GM23338 (cell line): ENCODE results near the gene C1orf141. TPM values are rescaled to one million over a fixed set of nuclear protein-coding genes. Genes with fewer than 3 reads are reported as not detected.

ENCODE experiments used
- ATAC-seq: fragments of 200-7000 bp; cut with Tn5 transposase; 3 replicates; pipeline ENCODE4 v1.9.1; 2020
- DNase-seq: peaks from one replicate; pipeline ENCODE4 v3.0.0-alpha.2; 2015; ENCODE audit warnings: low spot score
- H2AFZ ChIP-seq: fragments of 200-600 bp; sonication (generic); 2 replicates; pipeline ENCODE4 v1.8.0; 2016; ENCODE audit warnings: antibody characterized with exemption, mild to moderate bottlenecking, moderate library complexity
- H3F3A ChIP-seq: fragments of 200-600 bp; sonication (generic); replicated peaks from 2 replicates; pipeline ENCODE4 v1.8.0; 2017; ENCODE audit warnings: antibody characterized with exemption, mixed run types, low read depth
- H3K27ac ChIP-seq: fragments of 200-600 bp; sonication (generic); 2 replicates; pipeline ENCODE4 v1.6.1; 2016; ENCODE audit warnings: low read depth
- H3K27me3 ChIP-seq: fragments of 200-600 bp; sonication (generic); 2 replicates; pipeline ENCODE4 v1.8.0; 2016; ENCODE audit warnings: mild to moderate bottlenecking, mixed run types, moderate library complexity; ENCODE audit not compliant: insufficient read depth
- H3K36me3 ChIP-seq: fragments of 200-600 bp; sonication (generic); 2 replicates; pipeline ENCODE4 v1.8.0; 2016; ENCODE audit warnings: mild to moderate bottlenecking; ENCODE audit not compliant: insufficient read depth
- H3K4me1 ChIP-seq: fragments of 200-600 bp; sonication (generic); 2 replicates; pipeline ENCODE4 v1.8.0; 2016; ENCODE audit warnings: mild to moderate bottlenecking, moderate library complexity; ENCODE audit not compliant: insufficient read depth
- H3K4me2 ChIP-seq: fragments of 200-600 bp; sonication (generic); 2 replicates; pipeline ENCODE4 v1.7.1; 2017; ENCODE audit warnings: mixed run types
- H3K4me3 ChIP-seq: fragments of 200-600 bp; sonication (generic); 2 replicates; pipeline ENCODE4 v1.6.1; 2016; ENCODE audit warnings: mixed run types
- H3K79me2 ChIP-seq: fragments of 200-600 bp; sonication (generic); replicated peaks from 2 replicates; pipeline ENCODE4 v1.8.0; 2017; ENCODE audit warnings: mild to moderate bottlenecking; ENCODE audit not compliant: insufficient read depth
- H3K9me2 ChIP-seq: fragments of 200-600 bp; sonication (generic); 2 replicates; pipeline ENCODE4 v1.8.0; 2017; ENCODE audit not compliant: insufficient read depth
- H4K20me1 ChIP-seq: fragments of 200-600 bp; sonication (generic); replicated peaks from 2 replicates; pipeline ENCODE4 v1.8.0; 2017; ENCODE audit warnings: mild to moderate bottlenecking; ENCODE audit not compliant: insufficient read depth
- H3K27ac Mint-ChIP-seq: 2 replicates; pipeline ENCODE4 v1.8.0; 2020; ENCODE audit warnings: inconsistent platforms, mild to moderate bottlenecking, moderate library complexity, mixed read lengths
- H3K27me3 Mint-ChIP-seq: 3 replicates; pipeline ENCODE4 v1.8.0; 2022; ENCODE audit warnings: low read depth, mild to moderate bottlenecking, moderate library complexity, mixed read lengths, inconsistent platforms; ENCODE audit not compliant: insufficient read depth, poor library complexity
- H3K36me3 Mint-ChIP-seq: 3 replicates; pipeline ENCODE4 v1.8.0; 2021; ENCODE audit warnings: low read depth, mild to moderate bottlenecking, inconsistent platforms, moderate library complexity, mixed read lengths
- H3K4me1 Mint-ChIP-seq: 3 replicates; pipeline ENCODE4 v1.8.0; 2020; ENCODE audit warnings: mild to moderate bottlenecking, inconsistent platforms, mixed read lengths
- H3K4me3 Mint-ChIP-seq: 3 replicates; pipeline ENCODE4 v1.8.0; 2021; ENCODE audit warnings: moderate library complexity, mild to moderate bottlenecking, inconsistent platforms, mixed read lengths
- H3K9me3 Mint-ChIP-seq: 3 replicates; pipeline ENCODE4 v1.8.0; 2020; ENCODE audit warnings: moderate library complexity, mild to moderate bottlenecking, inconsistent platforms, mixed read lengths
- CREB1 ChIP-seq: fragments of 250-450 bp; sonication (Bioruptor Pico); IDR thresholded peaks from 2 replicates; pipeline ENCODE4 v1.5.0; 2020; ENCODE audit warnings: low read depth, mild to moderate bottlenecking, moderate library complexity
- EZH2 ChIP-seq: fragments of 200-600 bp; sonication (generic); IDR thresholded peaks from one replicate; pipeline ENCODE4 v1.8.0; 2017; ENCODE audit warnings: antibody characterized with exemption, mild to moderate bottlenecking, low read depth; ENCODE audit not compliant: unreplicated experiment
- EZH2phosphoT487 ChIP-seq: fragments of 200-600 bp; sonication (generic); IDR thresholded peaks from one replicate; pipeline ENCODE4 v1.8.1; 2018; ENCODE audit warnings: antibody characterized with exemption; ENCODE audit not compliant: unreplicated experiment
- JUNB ChIP-seq: IDR thresholded peaks from one replicate; pipeline ENCODE4 v1.6.1; 2016; ENCODE audit warnings: antibody characterized with exemption; ENCODE audit not compliant: unreplicated experiment
- NANOG ChIP-seq: IDR thresholded peaks from 2 replicates; pipeline ENCODE4 v1.6.1; 2016; ENCODE audit warnings: antibody characterized with exemption, borderline replicate concordance
- POLR2AphosphoS5 ChIP-seq: IDR thresholded peaks from 2 replicates; pipeline ENCODE4 v1.6.1; 2016; ENCODE audit warnings: antibody characterized with exemption, low read depth
- REST ChIP-seq: IDR thresholded peaks from one replicate; pipeline ENCODE4 v1.6.1; 2018; ENCODE audit warnings: antibody characterized with exemption; ENCODE audit not compliant: unreplicated experiment
- STAT1 ChIP-seq: IDR thresholded peaks from one replicate; pipeline ENCODE4 v1.6.1; 2016; ENCODE audit warnings: antibody characterized with exemption; ENCODE audit not compliant: unreplicated experiment
- ZNF114 ChIP-seq: fragments of 250-450 bp; sonication (Bioruptor Pico); IDR thresholded peaks from 2 replicates; pipeline ENCODE4 v1.5.0; 2020; ENCODE audit warnings: mild to moderate bottlenecking, moderate library complexity
- ZNF331 ChIP-seq: fragments of 250-450 bp; sonication (Bioruptor Pico); IDR thresholded peaks from 2 replicates; pipeline ENCODE4 v1.5.0; 2020; ENCODE audit warnings: low read depth, mild to moderate bottlenecking, moderate library complexity
- polyA plus RNA-seq: library from polyadenylated mRNA; unstranded; fragments of >200 nt; fragmentation: Nextera tagmentation; extraction: Ambion mirVana; gene quantifications from 2 replicates; pipeline ENCODE4 v1.2.1, GENCODE V29; 2016
- total RNA-seq: library from RNA; depleted of rRNA; stranded (reverse); fragments of >200 nt; shearing (Covaris generic); gene quantifications from 2 replicates; pipeline ENCODE4 v1.2.3, GENCODE V29; 2014
- TF ChIP-seq, protein P1 (sequence below): IDR thresholded peaks from 2 replicates; pipeline ENCODE4 v1.6.1; 2016; ENCODE audit warnings: antibody characterized with exemption
- TF ChIP-seq, protein P2 (sequence below): fragments of 250-450 bp; sonication (Bioruptor Pico); IDR thresholded peaks from 2 replicates; pipeline ENCODE4 v1.5.0; 2020; ENCODE audit warnings: mild to moderate bottlenecking, moderate library complexity
- TF ChIP-seq, protein P3 (sequence below), 2 experiments: fragments of 200-600 bp in 1 of 2; sonication (generic) in 1 of 2; conservative IDR thresholded peaks; 2 replicates each; pipeline versions ENCODE4 v1.5.1 to v1.6.1; 2016 to 2017; ENCODE audit warnings: antibody characterized with exemption in 2 of 2, low read depth in 2 of 2, mild to moderate bottlenecking in 2 of 2, moderate library complexity in 1 of 2

The C1orf141 gene
- total and polyA plus RNA-seq, 2 experiments from 2014 or later: not detected

DNA sequence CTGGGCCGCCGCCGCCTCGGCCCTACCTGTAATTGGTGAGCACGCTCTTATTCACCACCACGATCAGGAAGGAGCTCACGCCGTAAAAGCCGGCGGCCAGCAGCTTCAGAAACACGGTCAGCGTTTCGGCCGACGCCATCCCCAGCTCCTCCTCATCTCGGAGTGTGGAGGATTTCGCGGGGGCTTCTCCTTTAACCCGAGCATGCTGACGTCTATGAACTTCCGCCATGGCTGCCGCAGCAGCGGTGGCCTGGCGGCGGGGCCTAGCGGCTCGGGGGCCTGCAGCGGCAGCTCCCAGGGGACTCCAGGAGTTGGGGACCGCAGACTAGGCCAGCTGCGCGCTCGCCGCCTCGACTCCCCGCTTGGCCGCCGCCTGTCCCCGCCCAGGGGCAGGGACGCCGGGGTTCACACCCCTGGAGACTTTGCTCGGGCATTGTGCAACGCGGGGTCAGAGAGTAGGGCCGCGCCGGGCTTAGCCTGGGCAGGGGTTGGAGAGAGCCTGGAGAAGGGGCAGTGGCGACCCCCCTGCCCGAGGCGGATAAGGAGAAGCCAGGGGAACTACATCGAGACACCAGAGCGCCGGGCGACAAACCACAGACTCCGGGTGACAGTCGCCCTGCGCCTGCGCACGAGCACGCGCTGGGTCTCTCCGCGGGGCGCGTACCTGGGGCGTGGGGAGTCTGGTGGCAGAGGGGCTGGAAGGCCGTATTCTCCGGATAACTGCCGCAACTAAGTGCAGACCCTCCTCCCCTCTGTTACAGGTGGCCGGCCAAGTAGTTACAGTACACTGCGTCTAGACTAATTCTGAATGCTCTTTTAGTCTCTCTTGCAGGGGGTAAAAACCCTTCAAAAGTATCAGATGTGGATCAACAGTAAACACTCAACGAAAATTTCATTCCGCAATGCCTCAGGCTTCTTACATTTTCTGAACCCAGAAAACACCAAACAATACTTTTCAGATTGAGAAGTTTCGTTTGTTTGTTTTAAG is 80.7 kb downstream of the C1orf141 start, which contains the start of gene SLC35D1:
Gene SLC35D1, minus strand, starts transcription at position 364 of the 988 bp plus-strand sequence. Its CDS starts 135 bp downstream, at position 229.
- H2AFZ ChIP-seq: peak within 1 kb of the TSS; percentile 96
- peak; percentile 90 for DNase-seq
- Mint-ChIP-seq H3K4me3 (peak within 1 kb of the TSS; percentile 81), H3K4me1 (peaks cover 21% of the 10 kb centered on the region), H3K27ac (0 out of 2 replicates have a peak within 1 kb of the TSS, but pooled peaks have one; percentile 73), H3K9me3 (no peaks in the 10 kb centered on the region; the same call in 2 of the 3 replicates), H3K27me3 (no peaks in the 10 kb centered on the region), H3K36me3 (no peaks in the 10 kb centered on the region; the same call in 2 of the 3 replicates)
- H3F3A ChIP-seq: no peaks in the 10 kb centered on the region
- H3K4me2 ChIP-seq: peak within 1 kb of the TSS; percentile 93
- H3K79me2 ChIP-seq: no peaks in the 10 kb centered on the region
- peak; percentile 89 for ATAC-seq
- H3K9me2 ChIP-seq: no peaks in the 10 kb centered on the region
- H3K36me3 ChIP-seq: no peaks in the 10 kb centered on the region
- H3K4me3 ChIP-seq: peak within 1 kb of the TSS; percentile 85
- H4K20me1 ChIP-seq: no peaks in the 10 kb centered on the region
- H3K4me1 ChIP-seq: peaks cover 14% of the 10 kb centered on the region
- peaks cover 18% of the 10 kb centered on the region for H3K27me3 ChIP-seq
- TF ChIP-seq, protein P1, sequence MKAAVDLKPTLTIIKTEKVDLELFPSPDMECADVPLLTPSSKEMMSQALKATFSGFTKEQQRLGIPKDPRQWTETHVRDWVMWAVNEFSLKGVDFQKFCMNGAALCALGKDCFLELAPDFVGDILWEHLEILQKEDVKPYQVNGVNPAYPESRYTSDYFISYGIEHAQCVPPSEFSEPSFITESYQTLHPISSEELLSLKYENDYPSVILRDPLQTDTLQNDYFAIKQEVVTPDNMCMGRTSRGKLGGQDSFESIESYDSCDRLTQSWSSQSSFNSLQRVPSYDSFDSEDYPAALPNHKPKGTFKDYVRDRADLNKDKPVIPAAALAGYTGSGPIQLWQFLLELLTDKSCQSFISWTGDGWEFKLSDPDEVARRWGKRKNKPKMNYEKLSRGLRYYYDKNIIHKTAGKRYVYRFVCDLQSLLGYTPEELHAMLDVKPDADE: 0 out of 2 replicates have a peak, but pooled peaks have one; percentile 12
- TF ChIP-seq NANOG (no peak), CREB1 (CRISPR knock-in tag) (peak; percentile 35; the same call in 1 of the 2 replicates), STAT1 (no peak), EZH2 (no peak), REST (no peak), EZH2phosphoT487 (no peak), ZNF114 (no peak), JUNB (no peak), POLR2AphosphoS5 (peak; percentile 50; the same call in 1 of the 2 replicates), ZNF331 (no peak)
- TF ChIP-seq, protein P2, sequence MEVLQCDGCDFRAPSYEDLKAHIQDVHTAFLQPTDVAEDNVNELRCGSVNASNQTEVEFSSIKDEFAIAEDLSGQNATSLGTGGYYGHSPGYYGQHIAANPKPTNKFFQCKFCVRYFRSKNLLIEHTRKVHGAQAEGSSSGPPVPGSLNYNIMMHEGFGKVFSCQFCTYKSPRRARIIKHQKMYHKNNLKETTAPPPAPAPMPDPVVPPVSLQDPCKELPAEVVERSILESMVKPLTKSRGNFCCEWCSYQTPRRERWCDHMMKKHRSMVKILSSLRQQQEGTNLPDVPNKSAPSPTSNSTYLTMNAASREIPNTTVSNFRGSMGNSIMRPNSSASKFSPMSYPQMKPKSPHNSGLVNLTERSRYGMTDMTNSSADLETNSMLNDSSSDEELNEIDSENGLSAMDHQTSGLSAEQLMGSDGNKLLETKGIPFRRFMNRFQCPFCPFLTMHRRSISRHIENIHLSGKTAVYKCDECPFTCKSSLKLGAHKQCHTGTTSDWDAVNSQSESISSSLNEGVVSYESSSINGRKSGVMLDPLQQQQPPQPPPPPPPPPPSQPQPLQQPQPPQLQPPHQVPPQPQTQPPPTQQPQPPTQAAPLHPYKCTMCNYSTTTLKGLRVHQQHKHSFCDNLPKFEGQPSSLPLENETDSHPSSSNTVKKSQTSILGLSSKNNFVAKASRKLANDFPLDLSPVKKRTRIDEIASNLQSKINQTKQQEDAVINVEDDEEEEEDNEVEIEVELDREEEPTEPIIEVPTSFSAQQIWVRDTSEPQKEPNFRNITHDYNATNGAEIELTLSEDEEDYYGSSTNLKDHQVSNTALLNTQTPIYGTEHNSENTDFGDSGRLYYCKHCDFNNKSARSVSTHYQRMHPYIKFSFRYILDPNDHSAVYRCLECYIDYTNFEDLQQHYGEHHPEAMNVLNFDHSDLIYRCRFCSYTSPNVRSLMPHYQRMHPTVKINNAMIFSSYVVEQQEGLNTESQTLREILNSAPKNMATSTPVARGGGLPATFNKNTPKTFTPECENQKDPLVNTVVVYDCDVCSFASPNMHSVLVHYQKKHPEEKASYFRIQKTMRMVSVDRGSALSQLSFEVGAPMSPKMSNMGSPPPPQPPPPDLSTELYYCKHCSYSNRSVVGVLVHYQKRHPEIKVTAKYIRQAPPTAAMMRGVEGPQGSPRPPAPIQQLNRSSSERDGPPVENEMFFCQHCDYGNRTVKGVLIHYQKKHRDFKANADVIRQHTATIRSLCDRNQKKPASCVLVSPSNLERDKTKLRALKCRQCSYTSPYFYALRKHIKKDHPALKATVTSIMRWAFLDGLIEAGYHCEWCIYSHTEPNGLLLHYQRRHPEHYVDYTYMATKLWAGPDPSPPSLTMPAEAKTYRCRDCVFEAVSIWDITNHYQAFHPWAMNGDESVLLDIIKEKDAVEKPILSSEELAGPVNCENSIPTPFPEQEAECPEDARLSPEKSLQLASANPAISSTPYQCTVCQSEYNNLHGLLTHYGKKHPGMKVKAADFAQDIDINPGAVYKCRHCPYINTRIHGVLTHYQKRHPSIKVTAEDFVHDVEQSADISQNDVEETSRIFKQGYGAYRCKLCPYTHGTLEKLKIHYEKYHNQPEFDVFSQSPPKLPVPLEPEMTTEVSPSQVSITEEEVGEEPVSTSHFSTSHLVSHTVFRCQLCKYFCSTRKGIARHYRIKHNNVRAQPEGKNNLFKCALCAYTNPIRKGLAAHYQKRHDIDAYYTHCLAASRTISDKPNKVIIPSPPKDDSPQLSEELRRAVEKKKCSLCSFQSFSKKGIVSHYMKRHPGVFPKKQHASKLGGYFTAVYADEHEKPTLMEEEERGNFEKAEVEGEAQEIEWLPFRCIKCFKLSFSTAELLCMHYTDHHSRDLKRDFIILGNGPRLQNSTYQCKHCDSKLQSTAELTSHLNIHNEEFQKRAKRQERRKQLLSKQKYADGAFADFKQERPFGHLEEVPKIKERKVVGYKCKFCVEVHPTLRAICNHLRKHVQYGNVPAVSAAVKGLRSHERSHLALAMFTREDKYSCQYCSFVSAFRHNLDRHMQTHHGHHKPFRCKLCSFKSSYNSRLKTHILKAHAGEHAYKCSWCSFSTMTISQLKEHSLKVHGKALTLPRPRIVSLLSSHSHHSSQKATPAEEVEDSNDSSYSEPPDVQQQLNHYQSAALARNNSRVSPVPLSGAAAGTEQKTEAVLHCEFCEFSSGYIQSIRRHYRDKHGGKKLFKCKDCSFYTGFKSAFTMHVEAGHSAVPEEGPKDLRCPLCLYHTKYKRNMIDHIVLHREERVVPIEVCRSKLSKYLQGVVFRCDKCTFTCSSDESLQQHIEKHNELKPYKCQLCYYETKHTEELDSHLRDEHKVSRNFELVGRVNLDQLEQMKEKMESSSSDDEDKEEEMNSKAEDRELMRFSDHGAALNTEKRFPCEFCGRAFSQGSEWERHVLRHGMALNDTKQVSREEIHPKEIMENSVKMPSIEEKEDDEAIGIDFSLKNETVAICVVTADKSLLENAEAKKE: no peak
- TF ChIP-seq, protein P3, sequence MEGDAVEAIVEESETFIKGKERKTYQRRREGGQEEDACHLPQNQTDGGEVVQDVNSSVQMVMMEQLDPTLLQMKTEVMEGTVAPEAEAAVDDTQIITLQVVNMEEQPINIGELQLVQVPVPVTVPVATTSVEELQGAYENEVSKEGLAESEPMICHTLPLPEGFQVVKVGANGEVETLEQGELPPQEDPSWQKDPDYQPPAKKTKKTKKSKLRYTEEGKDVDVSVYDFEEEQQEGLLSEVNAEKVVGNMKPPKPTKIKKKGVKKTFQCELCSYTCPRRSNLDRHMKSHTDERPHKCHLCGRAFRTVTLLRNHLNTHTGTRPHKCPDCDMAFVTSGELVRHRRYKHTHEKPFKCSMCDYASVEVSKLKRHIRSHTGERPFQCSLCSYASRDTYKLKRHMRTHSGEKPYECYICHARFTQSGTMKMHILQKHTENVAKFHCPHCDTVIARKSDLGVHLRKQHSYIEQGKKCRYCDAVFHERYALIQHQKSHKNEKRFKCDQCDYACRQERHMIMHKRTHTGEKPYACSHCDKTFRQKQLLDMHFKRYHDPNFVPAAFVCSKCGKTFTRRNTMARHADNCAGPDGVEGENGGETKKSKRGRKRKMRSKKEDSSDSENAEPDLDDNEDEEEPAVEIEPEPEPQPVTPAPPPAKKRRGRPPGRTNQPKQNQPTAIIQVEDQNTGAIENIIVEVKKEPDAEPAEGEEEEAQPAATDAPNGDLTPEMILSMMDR (conservative IDR thresholded peaks at IDR 0.05; ENCODE audit: low read depth in 2 of 2): no peak
- peak within 1 kb of the TSS; percentile 84 for H3K27ac ChIP-seq
